Neural progenitor cell (in vitro differentiated cells): ENCODE measurements around the gene GJD4.

Source experiments
- CTCF ChIP-seq: fragments of 200-600 bp; sonication (generic); IDR thresholded peaks from 2 replicates; pipeline ENCODE4 v1.5.1; 2017; ENCODE audit warnings: antibody characterized with exemption, mild to moderate bottlenecking
- EZH2 ChIP-seq: fragments of 200-600 bp; sonication (generic); IDR thresholded peaks from 2 replicates; pipeline ENCODE4 v1.6.1; 2017; ENCODE audit warnings: antibody characterized with exemption, mild to moderate bottlenecking, moderate library complexity
- EZH2phosphoT487 ChIP-seq: fragments of 200-600 bp; sonication (generic); IDR thresholded peaks from 2 replicates; pipeline ENCODE4 v1.6.1; 2017; ENCODE audit warnings: antibody characterized with exemption

GRCh38 chr10:35643151-35644049 is 38.3 kb downstream of the GJD4 start:
- TF ChIP-seq EZH2: no peak
- TF ChIP-seq CTCF: peak; percentile 5
- TF ChIP-seq EZH2phosphoT487: no peak
